NK-92 (cell line): ENCODE results near the gene HPSE2.

ENCODE experiments used
- DNase-seq: peaks from one replicate; lab custom pipeline; 2025; ENCODE audit not compliant: unreplicated experiment; lab: John Stamatoyannopoulos, UW

HPSE2 gene

DNA sequence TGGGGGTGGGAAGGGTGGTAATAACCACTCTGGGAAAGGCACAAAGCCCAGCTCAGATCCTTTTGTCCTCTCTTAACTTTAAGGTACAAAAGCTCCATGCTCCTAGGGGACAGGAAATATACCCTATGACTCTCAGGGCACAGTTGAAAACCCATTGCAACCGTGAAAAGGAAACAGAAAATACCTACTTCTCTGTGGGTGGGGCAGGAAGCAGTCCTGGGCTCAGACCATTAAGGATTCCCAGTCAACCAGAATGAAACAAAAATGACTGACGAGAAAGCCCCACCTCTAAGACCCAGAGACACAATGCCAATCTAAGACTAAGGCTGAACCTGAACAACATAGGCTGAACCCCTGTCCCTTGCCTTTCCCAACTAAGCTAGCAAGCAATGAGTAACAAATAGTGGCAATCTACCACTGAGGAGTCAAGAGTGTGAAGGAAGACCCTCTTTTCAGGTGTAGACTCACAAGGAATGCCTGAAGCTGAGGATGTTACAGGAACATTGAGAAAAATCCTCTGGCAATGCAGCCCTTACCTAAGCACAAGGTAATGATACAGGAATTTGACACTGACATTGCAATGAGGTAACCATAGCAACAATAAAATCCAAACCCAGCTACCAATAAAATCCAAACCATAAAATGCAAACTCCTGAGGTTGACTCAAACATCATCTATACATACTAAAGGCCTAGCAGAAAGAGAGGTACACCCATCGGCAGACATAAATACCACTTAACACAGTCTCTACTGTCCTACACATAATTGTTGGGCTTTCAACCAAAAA is 380.1 kb downstream of the HPSE2 start:
- DNase-seq = no peak

DNA sequence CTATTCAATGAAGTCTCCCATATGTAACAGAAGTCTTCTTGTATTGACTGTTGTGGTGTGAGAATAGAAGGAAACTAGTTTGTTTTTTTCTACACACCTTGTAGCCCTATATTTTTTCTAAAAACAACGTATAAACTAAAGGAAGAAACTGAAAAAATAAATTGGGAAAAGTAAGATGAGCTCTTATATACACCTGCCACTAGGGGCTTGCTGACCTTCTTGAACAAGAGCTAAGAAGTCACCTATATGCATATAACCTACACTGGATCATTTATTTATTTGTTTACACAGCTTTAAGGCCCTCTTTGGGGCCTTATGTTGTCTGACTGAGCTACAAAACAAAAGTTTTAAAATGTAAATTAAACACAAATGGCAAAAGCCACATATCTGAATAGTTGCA is 383.0 kb downstream of the HPSE2 start:
- no peak for DNase-seq

DNA sequence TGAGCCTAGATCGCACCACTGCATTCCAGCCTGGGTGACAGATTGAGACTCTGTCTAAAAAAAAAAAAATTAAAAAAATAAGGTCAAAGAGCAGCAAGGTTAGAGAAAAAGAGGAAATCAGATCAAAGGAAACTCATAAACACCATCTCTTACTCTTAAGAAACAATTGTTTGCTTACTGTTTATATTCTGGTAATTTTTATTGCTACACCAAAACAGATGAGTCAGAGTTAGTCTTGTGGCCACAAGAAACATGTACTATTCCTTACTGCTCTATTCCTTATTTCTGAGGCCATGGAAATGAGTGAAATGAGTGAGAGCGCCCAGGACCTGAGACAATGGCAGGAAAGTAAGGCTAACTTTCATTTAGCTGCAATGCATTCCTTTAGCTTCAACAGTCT is 387.3 kb downstream of the HPSE2 start:
- no peak for DNase-seq

DNA sequence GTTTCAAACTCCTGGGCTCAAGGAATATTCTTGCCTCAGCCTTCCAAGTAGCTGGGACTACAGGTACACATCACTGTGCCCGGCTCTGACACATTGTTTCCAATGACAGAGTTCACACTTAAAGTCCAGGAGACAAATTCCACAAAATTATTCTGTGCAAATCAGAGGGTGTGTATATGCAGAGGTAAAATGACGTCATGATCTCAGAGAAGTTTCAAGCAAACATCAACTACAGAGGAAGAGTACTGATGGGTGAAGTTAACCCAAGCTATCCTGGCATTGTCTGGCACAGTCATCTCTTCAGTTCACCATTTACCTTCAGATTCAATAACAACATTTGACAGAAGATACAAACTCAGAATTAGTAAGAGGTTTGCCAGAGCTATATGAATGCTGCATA is 388.9 kb downstream of the HPSE2 start:
- no peak for DNase-seq

DNA sequence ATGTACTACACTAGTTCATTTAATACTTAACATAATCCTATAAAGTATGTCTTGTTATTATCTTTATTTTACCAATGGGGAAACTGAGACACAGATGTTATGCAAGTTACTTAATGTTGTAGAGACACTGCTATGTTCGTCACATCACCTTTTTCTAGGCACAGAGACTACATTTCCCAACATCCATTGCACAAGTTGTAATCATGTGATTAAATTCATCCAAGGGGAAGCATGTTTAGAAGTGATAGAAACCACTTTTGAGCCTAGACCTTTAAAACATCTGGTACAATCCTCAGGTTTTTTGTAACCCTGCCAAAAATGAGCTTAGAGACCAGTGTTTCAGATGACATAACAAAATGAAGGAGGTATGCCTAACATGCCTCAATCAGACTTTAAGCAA is 402.1 kb downstream of the HPSE2 start:
- no peak for DNase-seq

DNA sequence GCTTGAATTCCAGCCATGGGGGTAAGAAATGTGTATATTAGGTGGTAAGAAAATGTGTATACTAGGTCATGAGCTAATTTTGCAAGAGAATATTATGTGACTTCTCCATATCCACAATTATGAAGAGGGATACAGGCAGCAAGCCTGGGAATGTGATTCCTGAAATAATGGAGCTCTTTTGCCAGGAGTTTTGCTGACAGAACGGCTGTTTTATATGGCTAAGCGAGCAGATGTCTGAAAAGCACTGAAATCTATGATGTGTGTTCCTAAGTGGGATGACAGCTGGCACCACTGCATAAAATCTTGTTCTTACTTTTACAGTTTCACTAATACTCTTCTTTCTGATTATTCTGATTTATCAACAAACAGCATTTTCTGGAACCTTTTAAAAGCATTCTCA is 402.9 kb downstream of the HPSE2 start:
- no peak for DNase-seq

DNA sequence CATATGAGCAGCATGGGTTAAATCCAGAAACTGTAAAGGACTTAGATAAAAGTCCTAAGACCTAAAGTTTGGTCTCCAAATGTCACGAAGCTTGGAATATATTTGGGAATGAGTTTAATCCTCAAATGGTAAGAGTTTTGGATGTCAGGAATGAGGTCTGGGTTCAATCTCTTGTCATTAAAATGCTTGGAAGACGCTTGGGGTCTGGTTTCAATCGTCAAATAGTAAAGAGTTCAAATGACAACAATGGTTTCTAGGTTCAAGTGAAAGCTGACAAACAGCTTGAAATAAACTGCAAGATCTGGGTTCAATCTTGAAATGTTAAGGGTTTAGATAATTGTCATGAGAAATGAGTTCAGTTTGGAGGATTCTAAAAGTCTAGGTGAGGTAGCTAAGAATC is 403.5 kb downstream of the HPSE2 start:
- no peak for DNase-seq

DNA sequence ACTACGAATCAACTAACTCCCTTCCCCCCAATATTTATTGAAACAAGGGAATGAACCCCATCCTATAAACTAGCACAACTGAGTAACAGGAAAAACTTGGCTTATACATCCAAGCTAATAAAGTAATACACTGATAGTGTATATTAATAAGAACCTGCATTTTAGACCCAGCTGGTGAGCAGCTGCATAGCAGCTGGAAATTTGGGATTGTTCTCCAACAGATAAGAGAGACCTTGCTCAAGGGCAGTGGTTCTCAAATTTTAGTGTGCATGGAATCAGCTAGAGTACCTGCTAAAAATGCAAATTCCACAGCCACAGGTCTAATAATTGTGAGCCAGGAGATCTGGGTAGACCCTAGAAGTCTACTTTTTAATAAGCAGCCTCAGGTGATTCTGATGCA is 404.3 kb downstream of the HPSE2 start:
- no peak for DNase-seq

DNA sequence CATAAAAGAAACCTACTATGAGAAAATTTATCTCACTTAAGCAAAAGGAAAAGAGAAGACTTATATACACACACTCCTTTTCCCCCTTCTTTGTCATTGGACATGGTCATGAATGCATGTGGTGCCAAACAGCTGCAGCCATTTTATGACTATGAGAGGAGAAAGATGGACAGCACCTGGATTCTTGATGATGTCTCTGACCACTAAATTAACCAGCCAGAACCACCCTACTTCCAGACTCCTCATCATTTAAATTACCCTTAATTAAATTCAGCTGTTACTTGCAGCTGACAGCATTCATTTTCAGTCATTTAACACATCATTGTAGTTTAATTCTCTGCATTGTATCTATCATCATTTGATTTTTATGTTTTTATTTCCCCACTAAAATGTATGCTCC is 409.9 kb downstream of the HPSE2 start:
- no peak for DNase-seq

DNA sequence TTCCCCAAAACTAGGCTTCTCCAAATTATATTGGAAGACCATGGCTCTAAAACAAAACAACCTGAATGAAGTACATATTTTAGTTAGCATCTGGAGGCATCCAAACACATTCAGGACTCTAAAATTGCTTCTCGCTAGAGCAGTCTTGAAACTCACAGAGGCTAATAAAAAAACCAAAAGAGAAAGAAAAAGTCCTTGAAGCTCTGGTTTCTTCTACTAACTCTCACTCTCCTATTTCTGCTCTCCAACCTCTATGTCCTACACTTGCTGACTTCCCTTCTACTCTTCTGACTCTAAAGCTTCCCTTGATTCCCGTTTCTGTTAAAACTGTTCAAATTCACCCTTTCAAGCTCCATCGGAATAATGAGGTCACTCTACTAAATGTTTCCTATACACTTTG is 418.3 kb downstream of the HPSE2 start:
- DNase-seq = no peak

DNA sequence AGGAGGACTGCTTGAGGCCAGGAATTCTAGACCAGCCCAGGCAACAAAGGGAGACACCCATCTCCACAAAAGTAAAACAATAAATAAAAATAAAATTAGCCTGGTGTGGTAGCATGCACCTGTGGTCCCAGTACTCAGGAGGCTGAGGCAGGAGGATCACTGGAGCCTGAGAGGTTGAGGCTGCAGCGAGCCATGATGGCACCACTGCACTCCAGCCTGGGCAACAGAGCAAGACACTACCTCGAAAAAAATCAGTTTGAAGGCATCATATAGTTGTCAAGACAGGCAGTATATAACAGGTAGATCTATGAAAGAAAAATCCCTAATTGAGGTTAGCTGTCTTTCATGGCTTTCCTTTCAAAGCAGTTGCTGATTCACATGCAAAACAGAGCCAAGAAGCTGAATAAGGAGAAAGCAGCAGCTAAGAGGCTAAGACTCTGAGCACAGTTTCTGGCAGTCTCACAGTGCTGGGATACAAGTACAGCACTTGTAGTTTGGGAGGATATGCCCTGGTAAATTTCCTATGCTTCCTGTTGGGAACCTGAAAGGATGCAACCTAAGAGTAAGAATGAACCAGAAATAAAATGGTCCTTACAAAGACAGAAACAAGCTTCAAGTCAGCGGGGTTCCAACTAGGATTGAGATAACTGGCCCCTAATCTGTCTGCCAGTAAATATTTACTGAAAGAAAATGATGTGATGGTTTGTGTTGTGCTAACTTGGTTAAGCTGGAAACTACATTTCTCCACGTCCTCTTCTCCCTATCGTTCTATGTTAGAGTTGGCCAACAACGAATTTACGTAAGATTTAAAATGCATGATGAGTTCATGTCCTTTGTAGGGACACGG is 420.4 kb downstream of the HPSE2 start:
- DNase-seq = no peak

DNA sequence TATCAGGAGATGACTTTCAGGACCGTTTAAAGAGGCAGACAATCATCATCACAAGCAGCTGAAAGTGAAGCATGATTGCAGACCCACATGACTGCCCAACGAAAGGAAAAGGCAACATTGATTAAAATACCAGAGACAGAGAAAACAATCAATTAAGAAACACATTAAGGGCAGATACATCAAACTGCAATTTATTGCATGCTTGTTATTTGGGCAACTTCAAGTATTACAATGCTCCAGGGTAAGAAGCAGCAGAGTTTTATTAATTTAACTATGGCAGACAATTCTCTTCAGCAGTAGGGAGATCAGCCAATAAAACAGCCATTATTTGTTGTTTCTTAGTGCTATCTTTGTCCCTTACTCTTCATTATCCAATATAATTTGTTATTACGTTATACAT is 421.2 kb downstream of the HPSE2 start:
- no peak for DNase-seq

DNA sequence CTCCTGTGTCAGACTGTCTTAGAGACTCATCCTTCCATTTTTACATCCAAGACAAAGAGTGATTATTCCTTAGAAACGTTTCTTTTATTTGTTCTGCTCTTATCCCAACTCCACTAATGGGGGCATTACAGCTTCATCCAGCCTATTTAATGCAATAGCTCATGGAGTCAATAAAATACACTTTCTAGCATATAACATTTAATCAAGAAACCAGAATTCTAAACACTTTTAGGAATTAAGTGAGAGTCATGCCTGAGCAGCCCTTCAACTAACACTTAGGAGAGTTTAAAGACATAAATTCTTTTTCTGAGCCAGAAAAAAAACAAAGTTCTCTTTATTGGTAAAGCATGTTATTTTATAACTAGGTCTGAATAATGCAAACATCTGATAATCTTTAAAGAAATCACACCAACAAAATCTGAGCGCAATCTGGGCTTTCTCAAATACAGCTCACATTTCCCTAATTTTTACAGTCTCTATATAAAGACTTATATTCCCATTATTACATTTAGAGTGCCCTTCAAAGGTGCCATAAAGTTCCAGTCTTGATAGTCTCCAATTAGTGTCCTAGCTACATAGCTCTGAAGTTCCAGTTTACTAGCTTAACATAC is 427.3 kb downstream of the HPSE2 start:
- DNase-seq = no peak

DNA sequence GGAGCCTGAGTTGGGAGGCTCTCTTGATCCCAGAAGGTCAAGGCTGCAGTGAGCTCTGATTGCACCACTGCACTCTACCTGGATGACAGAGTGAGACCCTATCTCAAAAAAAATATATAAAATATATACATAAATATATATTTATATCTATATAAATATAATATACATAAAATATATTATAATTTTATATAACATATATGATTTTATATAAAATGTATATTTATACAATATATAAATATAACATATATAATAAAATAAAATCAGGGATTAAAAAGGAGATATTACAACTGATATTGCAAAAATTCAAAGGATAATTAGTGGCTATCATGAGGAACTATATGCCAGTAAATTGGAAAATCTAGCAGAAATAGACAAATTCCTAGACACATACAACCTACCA is 435.4 kb downstream of the HPSE2 start:
- no peak for DNase-seq

DNA sequence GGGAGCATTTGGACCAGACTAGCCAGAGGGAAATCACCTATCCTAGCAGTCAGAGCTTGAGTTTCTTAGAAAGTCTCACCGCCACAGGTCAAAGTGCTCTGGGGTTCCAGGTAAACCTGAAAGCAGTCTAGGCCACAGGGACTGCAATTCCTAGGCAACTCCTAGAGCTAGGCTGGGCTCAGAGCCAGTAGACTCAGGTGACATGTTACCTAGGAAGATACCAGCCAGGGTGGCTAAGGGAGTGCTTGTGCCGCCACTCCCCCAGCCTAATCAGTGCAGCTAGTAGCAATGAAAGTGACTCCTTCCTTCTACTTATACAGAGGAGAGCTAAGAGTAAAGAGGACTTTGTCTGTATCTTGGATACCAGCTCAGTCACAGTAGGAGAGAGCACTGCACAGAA is 440.2 kb downstream of the HPSE2 start:
- no peak for DNase-seq

DNA sequence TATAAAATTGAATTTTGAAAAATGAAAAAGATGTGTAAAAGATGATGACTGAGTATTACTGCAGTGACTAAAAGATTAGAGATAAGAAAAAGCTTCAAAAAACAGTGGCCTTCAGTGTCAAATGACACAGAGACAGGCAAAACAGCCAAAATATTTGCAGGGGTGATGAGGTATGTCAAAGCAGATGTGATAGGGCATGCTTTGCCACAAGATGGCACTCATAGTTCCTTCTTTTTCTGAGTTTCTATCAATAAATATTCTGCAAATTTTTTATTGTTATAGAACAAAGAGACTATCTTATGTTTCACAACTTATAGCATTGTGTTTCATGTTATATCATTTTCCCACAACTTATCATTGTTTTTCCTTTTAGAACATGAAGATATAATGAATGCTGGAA is 444.8 kb downstream of the HPSE2 start:
- no peak for DNase-seq

DNA sequence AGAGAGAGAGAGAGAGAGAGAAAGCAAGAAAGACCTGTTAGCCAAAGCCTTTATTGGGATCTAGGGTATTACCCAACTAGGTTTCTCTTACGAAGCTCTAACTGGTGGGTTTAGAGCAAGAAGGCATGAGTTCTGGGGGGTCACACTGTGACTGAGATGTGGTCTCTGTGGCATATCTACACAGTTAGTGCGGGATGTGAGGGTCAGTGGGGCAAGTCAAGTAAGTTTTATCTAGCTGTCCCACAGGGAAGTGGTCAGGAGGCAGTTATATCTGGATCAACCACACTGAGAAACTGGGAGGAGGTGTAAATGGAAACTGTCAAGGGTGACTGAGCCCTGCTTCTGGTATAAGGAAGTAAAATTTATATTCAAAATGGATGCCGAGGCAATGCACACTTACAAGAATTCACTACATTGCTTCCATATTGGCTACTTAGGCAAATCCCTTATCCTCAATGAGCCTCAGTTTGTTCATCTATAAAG is 457.3 kb downstream of the HPSE2 start:
- DNase-seq = no peak

DNA sequence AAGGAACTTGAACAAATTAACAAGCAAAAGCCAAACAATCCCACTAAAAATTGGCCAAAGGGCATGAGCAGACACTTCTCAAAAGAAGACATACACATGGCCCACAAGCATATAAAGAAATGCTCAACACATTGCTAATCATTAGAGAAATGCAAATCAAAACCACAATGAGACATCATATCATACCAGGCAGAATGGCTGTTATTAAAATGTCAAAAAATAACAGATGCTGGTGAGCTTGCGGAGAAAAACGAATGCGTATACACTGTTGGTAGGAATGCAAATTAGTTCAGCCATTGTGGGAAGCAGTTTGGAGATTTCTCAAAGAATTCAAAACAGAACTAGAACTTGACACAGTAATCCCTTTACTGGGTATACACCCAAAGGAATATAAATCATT is 477.2 kb downstream of the HPSE2 start:
- no peak for DNase-seq

DNA sequence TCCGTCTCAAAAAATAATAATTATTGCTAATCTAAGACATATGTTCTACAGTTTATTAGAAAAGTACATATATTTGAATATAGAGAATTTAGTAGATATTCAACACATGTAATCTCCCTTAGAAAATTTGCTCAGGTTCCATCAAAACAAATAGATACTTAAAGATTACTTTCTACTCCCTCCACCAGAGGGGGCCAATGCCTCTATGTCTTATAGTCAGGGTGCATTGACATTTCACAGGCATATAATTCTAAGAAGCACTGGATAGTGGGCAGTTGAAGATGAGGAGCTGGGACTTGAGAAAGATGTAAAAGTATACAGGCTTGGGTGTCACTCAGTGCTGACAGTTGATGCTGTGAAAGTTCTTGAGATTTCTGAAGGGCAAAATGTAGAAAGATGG is 487.4 kb downstream of the HPSE2 start:
- no peak for DNase-seq

DNA sequence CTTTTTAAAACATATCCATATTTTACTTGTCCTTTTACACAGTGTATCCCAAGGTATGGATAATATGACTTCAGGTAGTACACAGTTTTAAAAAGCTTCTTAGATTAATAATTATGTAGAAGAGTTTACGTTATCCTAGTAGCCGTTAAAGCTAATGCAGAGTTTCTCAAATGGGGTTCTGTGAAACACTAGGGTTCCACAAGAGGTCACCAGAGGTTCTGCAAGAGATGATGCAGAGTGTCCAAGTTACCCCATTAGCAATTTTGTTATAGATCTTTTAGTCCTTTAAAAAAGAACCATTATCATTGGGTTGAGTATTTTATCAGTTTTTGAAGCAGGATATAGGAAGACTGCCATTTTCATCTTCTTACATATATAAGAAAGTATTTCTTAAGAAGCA is 490.0 kb downstream of the HPSE2 start:
- DNase-seq = no peak

DNA sequence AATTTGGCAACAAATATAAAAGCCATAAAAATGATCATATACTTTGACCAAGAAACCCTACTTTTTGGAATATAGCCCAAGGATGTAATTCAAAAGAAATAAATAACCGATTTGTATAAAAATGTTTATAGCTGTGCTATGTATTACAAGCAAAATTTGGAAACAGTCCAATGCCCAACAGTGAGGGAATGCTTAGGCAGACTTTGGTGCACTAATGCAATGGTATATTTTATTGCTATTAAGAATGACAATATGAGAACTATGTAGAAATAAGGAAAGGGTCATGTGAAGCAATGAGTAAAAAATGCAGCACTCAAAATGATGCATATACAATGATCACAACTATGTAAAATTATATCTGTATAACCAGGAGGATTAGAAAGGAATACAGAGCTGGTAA is 515.1 kb downstream of the HPSE2 start:
- DNase-seq = no peak

DNA sequence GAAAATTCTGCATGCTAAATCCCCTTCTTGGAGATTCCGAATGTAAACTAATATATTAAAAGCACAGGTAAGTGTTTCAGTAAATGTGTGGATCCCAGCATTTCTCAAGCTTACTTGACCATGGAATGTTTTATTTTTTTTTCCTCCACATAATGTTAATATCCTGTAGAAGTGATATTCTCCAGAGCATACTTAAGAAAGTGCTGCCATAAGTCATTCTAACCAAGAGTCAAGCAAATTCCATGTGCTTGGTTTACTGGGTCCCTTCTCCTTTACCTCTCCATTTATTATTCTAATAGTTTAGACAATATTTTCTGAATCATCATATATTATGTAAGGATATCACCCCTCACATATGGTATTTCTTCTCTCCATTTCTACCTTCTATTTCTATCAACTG is 522.1 kb downstream of the HPSE2 start:
- DNase-seq = no peak
